Measurements from ENCODE around the gene GMDS.

The GMDS gene

DNA sequence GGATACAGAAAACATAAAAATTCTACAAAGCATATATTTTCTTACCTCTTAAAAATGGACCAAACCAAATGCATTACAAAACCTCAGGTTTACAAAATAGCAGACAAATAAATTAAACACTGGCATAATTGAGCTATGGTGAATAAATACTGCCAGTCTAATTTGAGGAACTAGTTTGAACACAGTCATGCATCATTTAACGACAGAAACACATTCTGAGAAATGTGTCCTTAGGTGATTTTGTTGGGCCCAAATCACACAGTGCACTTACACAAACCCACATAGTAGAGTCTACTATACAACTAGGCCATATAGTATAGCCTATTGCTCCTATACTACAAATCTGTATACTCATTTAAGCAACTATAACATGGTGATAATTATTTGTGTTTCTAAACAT, 420.1 kb downstream of the GMDS start:
- DNase-seq (ENCODE audit: low read depth in 2 of 2), result no peak
- H3K4me3 ChIP-seq (replicated peaks in 1 of 2; ENCODE audit: low read depth in 2 of 2, low read length in 2 of 2), result no peak overlapping the region
- TF ChIP-seq, protein P1, sequence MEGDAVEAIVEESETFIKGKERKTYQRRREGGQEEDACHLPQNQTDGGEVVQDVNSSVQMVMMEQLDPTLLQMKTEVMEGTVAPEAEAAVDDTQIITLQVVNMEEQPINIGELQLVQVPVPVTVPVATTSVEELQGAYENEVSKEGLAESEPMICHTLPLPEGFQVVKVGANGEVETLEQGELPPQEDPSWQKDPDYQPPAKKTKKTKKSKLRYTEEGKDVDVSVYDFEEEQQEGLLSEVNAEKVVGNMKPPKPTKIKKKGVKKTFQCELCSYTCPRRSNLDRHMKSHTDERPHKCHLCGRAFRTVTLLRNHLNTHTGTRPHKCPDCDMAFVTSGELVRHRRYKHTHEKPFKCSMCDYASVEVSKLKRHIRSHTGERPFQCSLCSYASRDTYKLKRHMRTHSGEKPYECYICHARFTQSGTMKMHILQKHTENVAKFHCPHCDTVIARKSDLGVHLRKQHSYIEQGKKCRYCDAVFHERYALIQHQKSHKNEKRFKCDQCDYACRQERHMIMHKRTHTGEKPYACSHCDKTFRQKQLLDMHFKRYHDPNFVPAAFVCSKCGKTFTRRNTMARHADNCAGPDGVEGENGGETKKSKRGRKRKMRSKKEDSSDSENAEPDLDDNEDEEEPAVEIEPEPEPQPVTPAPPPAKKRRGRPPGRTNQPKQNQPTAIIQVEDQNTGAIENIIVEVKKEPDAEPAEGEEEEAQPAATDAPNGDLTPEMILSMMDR (IDR thresholded peaks at IDR 0.05; ENCODE audit: low read depth, low read length), result no peak

DNA sequence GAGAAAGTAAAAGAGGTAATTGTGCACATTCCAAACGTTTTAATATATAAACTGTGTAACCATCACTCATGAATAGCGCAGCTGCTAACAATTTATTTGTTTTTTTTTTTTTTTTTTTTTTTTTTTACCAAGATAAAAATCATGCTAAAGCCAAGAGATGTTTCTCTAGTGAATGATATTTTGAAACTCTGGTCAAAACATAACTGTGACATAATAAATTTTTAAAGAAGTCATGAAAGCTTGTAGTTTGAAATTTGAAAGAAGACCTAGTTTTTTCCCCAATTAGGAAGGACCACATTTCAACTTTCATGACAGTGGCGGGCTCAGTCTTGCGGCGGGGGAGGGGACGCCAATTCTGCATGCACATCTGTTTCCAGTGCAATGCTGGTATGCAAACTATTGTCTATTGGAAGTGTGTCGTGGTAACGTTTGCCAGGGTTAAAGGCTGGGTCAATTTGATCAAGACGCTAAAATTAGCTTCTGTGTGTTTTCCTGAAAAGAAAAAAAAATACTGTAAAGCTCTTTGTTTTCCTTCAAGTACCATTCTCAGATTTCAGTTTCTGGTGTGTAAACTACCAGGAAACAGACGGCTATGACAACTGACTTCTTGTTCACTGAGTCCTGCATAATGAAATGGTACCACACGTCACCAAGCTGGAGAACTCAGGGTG, 423.8 kb downstream of the GMDS start:
- peak overlapping the region in 1 of 2 donors; percentile 12 for H3K4me3 ChIP-seq (replicated peaks in 1 of 2; ENCODE audit: low read depth in 2 of 2, low read length in 2 of 2)
- peak; percentile 52 to 62 for DNase-seq (ENCODE audit: low read depth in 2 of 2)
- TF ChIP-seq, protein P1 (IDR thresholded peaks at IDR 0.05; ENCODE audit: low read depth, low read length), result no peak

DNA sequence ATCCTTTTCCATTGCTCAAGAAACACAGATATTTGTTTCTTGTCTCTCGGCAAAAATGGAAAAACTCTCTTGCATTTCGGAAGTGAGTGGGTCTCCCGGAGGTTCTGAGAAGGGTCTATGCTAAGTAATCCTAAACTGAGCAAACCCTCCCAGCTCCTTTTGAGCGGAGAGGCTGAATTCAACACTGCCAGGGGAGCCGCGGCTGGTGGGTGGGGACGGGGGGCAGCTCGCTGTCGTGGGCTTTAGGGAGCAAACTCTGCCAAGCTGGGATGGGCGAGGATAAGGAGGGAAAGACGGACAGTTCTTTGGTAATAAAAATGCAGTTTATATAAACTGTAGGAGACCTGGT, 424.3 kb downstream of the GMDS start:
- TF ChIP-seq, protein P1 (IDR thresholded peaks at IDR 0.05; ENCODE audit: low read depth, low read length), result no peak
- no peak for DNase-seq (ENCODE audit: low read depth in 2 of 2)
- H3K4me3 ChIP-seq (replicated peaks in 1 of 2; ENCODE audit: low read depth in 2 of 2, low read length in 2 of 2), result peak overlapping the region in 1 of 2 donors; percentile 12

DNA sequence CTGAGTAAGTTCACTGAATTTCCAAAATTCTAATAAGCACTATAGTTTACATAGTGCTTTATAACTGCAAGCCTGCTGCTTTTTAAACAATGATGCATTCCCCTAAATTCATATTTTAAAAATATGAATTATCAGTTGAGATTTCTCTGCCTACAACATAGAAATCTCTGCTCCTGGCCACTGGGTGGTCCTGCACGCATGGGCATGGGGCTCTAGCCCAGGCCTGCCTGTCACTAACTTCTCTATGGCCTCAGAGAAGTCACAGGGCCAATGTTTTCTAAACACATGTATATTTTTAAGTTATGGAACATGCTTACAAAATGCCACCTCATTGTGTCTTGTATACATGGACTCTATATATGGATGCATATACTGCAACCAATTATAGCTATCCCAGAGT, 424.7 kb downstream of the GMDS start:
- DNase-seq (ENCODE audit: low read depth in 2 of 2), result no peak
- TF ChIP-seq, protein P1 (IDR thresholded peaks at IDR 0.05; ENCODE audit: low read depth, low read length), result no peak
- no peak overlapping the region for H3K4me3 ChIP-seq (replicated peaks in 1 of 2; ENCODE audit: low read depth in 2 of 2, low read length in 2 of 2)

GRCh38 chr6:1820165-1820564, 425.2 kb downstream of the GMDS start:
- peak; percentile 73 to 75 for DNase-seq (ENCODE audit: low read depth in 2 of 2)
- TF ChIP-seq, protein P1 (IDR thresholded peaks at IDR 0.05; ENCODE audit: low read depth, low read length), result no peak
- H3K4me3 ChIP-seq (replicated peaks in 1 of 2; ENCODE audit: low read depth in 2 of 2, low read length in 2 of 2), result no peak overlapping the region

DNA sequence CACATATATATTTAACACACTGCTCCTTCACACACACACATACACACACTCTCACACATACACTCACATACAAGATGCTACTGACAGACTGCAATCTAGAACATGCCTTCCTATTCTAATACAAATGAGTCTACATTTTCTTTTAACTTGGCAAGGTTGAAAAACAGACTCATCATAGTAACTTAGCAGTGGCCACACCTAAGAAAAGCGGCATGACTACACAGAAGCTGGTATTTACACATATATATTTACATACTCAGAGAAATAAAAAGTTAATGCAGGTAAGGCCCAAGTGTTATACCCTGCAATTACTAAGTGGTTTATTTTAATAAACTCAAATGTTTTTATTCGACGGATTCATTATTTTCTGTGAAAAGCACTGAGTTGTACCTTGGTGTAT, 426.4 kb downstream of the GMDS start:
- no peak for DNase-seq (ENCODE audit: low read depth in 2 of 2)
- TF ChIP-seq, protein P1 (IDR thresholded peaks at IDR 0.05; ENCODE audit: low read depth, low read length), result no peak
- no peak overlapping the region for H3K4me3 ChIP-seq (replicated peaks in 1 of 2; ENCODE audit: low read depth in 2 of 2, low read length in 2 of 2)
